ENCODE measurements around the gene FAM200B. TPM values are rescaled to one million over a fixed set of nuclear protein-coding genes. Genes with fewer than 3 reads are reported as not detected.

Gene FAM200B
- total and polyA plus RNA-seq, 2 donors (not counting 1 experiment from before 2014, with no cell fraction given), result 22.6 to 35.1 TPM

- H3K4me2 ChIP-seq (ENCODE audit: extremely low read depth, insufficient read depth, low read length), result peak overlapping the region; percentile 98
- TF ChIP-seq EZH2 (IDR thresholded peaks at IDR 0.05; ENCODE audit: low read length, missing control alignments), result no peak
- TF ChIP-seq, protein P1, sequence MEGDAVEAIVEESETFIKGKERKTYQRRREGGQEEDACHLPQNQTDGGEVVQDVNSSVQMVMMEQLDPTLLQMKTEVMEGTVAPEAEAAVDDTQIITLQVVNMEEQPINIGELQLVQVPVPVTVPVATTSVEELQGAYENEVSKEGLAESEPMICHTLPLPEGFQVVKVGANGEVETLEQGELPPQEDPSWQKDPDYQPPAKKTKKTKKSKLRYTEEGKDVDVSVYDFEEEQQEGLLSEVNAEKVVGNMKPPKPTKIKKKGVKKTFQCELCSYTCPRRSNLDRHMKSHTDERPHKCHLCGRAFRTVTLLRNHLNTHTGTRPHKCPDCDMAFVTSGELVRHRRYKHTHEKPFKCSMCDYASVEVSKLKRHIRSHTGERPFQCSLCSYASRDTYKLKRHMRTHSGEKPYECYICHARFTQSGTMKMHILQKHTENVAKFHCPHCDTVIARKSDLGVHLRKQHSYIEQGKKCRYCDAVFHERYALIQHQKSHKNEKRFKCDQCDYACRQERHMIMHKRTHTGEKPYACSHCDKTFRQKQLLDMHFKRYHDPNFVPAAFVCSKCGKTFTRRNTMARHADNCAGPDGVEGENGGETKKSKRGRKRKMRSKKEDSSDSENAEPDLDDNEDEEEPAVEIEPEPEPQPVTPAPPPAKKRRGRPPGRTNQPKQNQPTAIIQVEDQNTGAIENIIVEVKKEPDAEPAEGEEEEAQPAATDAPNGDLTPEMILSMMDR (conservative IDR thresholded peaks at IDR 0.05 in 1 of 2, IDR thresholded peaks at IDR 0.05 in 1 of 2; ENCODE audit: low read depth in 1 of 2, low read length in 2 of 2), result no peak
- H4K20me1 ChIP-seq (ENCODE audit: control insufficient read depth, extremely low read depth, insufficient read depth, low read length), result no peaks in the 10 kb centered on the region
- no peaks in the 10 kb centered on the region for H3K9me3 ChIP-seq (ENCODE audit: control insufficient read depth, insufficient read depth, low read depth, low read length)
- H3K36me3 ChIP-seq (ENCODE audit: control insufficient read depth, insufficient read depth, low read length), result no peaks in the 10 kb centered on the region
- H3K4me3 ChIP-seq (replicated peaks in 1 of 4; ENCODE audit: control extremely low read depth in 1 of 4, insufficient read depth in 1 of 4, low read depth in 3 of 4, low read length in 4 of 4), result peak overlapping the region in 2 of 4 experiments; percentile 43 to 59
- H3K27ac ChIP-seq (ENCODE audit: insufficient read depth, low read length), result peak overlapping the region; percentile 98
- peak overlapping the region; percentile 95 for H3K9ac ChIP-seq (ENCODE audit: insufficient read depth, low read length)
- no peaks in the 10 kb centered on the region for H3K27me3 ChIP-seq (ENCODE audit: control insufficient read depth, insufficient read depth, low read length)
- DNase-seq (ENCODE audit: low read depth in 2 of 2), result peak in 1 of 2 donors; percentile 30
- peak overlapping the region; percentile 99 for H2AFZ ChIP-seq (ENCODE audit: low read length)
- peaks cover 5% of the 10 kb centered on the region for H3K4me1 ChIP-seq (ENCODE audit: control insufficient read depth, extremely low read depth, insufficient read depth, low read length)
- H3K79me2 ChIP-seq (ENCODE audit: control insufficient read depth, insufficient read depth, low read length), result peaks cover 39% of the 10 kb centered on the region
These were observed 25.6 kb upstream of the FAM200B start for GRCh38 chr4:15656038-15656470.

DNA sequence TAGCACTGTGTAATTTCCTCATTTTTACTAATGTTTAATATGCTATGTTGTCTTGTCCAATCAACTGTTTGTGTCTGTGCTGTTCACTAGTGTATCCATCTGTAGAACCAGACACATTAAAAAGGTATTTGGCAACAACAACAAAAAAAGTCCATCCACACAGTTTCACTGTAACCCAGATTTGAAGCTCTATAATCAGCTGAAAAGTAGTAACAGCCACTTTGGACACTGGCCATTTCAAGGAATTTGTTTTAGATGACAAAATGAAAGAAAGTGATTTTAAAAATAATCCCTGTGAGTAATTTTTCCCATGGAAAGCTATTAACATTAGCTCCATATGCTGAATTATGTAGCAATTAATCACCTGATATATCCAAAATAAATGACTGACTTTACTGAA lies 24.3 kb upstream of the FAM200B start:
- no peaks in the 10 kb centered on the region for H3K36me3 ChIP-seq (ENCODE audit: control insufficient read depth, insufficient read depth, low read length)
- peak in 1 of 2 donors; percentile 39 for DNase-seq (ENCODE audit: low read depth in 2 of 2)

DNA sequence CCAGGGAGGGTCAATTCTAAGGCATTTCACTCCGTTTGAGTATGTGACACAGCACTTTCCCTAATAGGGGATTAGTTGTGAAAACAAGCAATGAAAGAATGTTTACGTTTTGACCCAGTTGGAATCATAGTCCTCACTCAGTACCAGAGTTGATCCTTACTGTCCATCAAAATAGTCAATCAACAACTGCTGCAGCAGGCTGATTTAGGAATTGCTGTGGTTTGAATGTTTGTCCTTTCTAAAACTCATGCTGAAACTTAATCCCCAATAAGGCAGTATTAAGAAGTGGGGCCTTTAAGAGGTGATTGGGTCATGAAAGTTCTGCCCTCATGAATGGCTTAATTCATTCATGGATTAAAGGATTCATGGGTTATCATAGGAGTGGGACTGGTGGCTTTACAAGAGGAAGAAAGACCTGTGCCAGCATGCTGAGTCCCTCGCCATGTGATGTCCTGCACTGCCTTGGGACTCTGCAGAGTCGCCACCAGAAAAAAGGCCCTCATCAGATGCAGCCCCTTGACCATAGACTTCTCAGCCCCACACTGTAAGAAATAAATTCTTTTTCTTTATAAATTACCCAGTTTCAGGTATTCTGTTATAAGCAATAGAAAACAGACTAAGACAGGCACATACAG lies 23.4 kb upstream of the FAM200B start:
- H3K4me1 ChIP-seq (ENCODE audit: control insufficient read depth, extremely low read depth, insufficient read depth, low read length), result peaks cover 3% of the 10 kb centered on the region
- H3K27me3 ChIP-seq (ENCODE audit: control insufficient read depth, insufficient read depth, low read length), result no peaks in the 10 kb centered on the region
- no peak overlapping the region for H2AFZ ChIP-seq (ENCODE audit: low read length)
- no peaks in the 10 kb centered on the region for H3K36me3 ChIP-seq (ENCODE audit: control insufficient read depth, insufficient read depth, low read length)
- H3K79me2 ChIP-seq (ENCODE audit: control insufficient read depth, insufficient read depth, low read length), result peaks cover 17% of the 10 kb centered on the region
- no peaks in the 10 kb centered on the region for H3K9me3 ChIP-seq (ENCODE audit: control insufficient read depth, insufficient read depth, low read depth, low read length)
- H3K27ac ChIP-seq (ENCODE audit: insufficient read depth, low read length), result no peak overlapping the region
- H3K4me2 ChIP-seq (ENCODE audit: extremely low read depth, insufficient read depth, low read length), result no peak overlapping the region
- H4K20me1 ChIP-seq (ENCODE audit: control insufficient read depth, extremely low read depth, insufficient read depth, low read length), result no peaks in the 10 kb centered on the region
- DNase-seq (ENCODE audit: low read depth in 2 of 2), result no peak
- TF ChIP-seq, protein P1 (conservative IDR thresholded peaks at IDR 0.05 in 1 of 2, IDR thresholded peaks at IDR 0.05 in 1 of 2; ENCODE audit: low read depth in 1 of 2, low read length in 2 of 2), result no peak
- TF ChIP-seq EZH2 (IDR thresholded peaks at IDR 0.05; ENCODE audit: low read length, missing control alignments), result no peak
- no peak overlapping the region for H3K4me3 ChIP-seq (replicated peaks in 1 of 4; ENCODE audit: control extremely low read depth in 1 of 4, insufficient read depth in 1 of 4, low read depth in 3 of 4, low read length in 4 of 4)
- H3K9ac ChIP-seq (ENCODE audit: insufficient read depth, low read length), result no peak overlapping the region

More for the DNA sequence above, 24.3 kb upstream of the FAM200B start:
- no peak overlapping the region for H3K4me2 ChIP-seq (ENCODE audit: extremely low read depth, insufficient read depth, low read length)
- H3K9me3 ChIP-seq (ENCODE audit: control insufficient read depth, insufficient read depth, low read depth, low read length), result no peaks in the 10 kb centered on the region
- peaks cover 26% of the 10 kb centered on the region for H3K79me2 ChIP-seq (ENCODE audit: control insufficient read depth, insufficient read depth, low read length)
- no peaks in the 10 kb centered on the region for H3K27me3 ChIP-seq (ENCODE audit: control insufficient read depth, insufficient read depth, low read length)
- H2AFZ ChIP-seq (ENCODE audit: low read length), result no peak overlapping the region
- peaks cover 5% of the 10 kb centered on the region for H3K4me1 ChIP-seq (ENCODE audit: control insufficient read depth, extremely low read depth, insufficient read depth, low read length)
- no peak overlapping the region for H3K4me3 ChIP-seq (replicated peaks in 1 of 4; ENCODE audit: control extremely low read depth in 1 of 4, insufficient read depth in 1 of 4, low read depth in 3 of 4, low read length in 4 of 4)
- H3K27ac ChIP-seq (ENCODE audit: insufficient read depth, low read length), result no peak overlapping the region
- TF ChIP-seq EZH2 (IDR thresholded peaks at IDR 0.05; ENCODE audit: low read length, missing control alignments), result no peak
- no peak overlapping the region for H3K9ac ChIP-seq (ENCODE audit: insufficient read depth, low read length)
- H4K20me1 ChIP-seq (ENCODE audit: control insufficient read depth, extremely low read depth, insufficient read depth, low read length), result no peaks in the 10 kb centered on the region

Data from fibroblast of lung (primary cell).